AG04450 (cell line): Measurements from ENCODE around the gene ERC1. TPM values are rescaled to one million over a fixed set of nuclear protein-coding genes. Genes with fewer than 3 reads are reported as not detected.

Experiments used
- CTCF ChIA-PET: fragments of 300-600, 350-600 bp; formaldehyde crosslinking; extraction: SDS; loops from one replicate; lab custom pipeline; 2022; ENCODE audit warnings: antibody characterized with exemption, inconsistent platforms; lab: Charles Lee
- POLR2A ChIA-PET: fragments of 350-600 bp; formaldehyde crosslinking; extraction: SDS; loops from one replicate; lab custom pipeline; 2021; ENCODE audit warnings: antibody characterized with exemption, inconsistent platforms; lab: Yijun Ruan, JAX
- DNase-seq: peaks from one replicate; pipeline ENCODE4 v3.0.0-alpha.2; 2011; ENCODE audit warnings: low read depth, low spot score
- H3K27ac ChIP-seq: one replicate; pipeline ENCODE4 v1.5.1; 2012; ENCODE audit warnings: low read depth, low read length, control low read depth
- H3K27me3 ChIP-seq: one replicate; pipeline ENCODE4 v1.6.0; 2012; ENCODE audit warnings: low read length; ENCODE audit not compliant: control insufficient read depth, insufficient read depth
- H3K4me3 ChIP-seq: 2 replicates; pipeline ENCODE4 v1.5.1; 2011; ENCODE audit warnings: mild to moderate bottlenecking, low read depth, low read length, control low read depth
- H3K9me3 ChIP-seq: 2 replicates; pipeline ENCODE4 v1.5.1; 2012; ENCODE audit warnings: low read length; ENCODE audit not compliant: control insufficient read depth, insufficient read depth
- CTCF ChIP-seq: IDR thresholded peaks from 2 replicates; pipeline ENCODE4 v1.5.1; 2011; ENCODE audit warnings: low read depth, low read length, control low read depth, inconsistent platforms
- polyA plus RNA-seq: library from polyadenylated mRNA; depleted of rRNA; stranded (reverse); fragments of >200 nt; gene quantifications from 2 replicates; pipeline ENCODE4 v1.2.3, GENCODE V29; 2011

ERC1 gene
- polyA plus RNA-seq, 1 experiment, result 28.6 TPM

- no peak for TF ChIP-seq CTCF
- no peak overlapping the region for H3K4me3 ChIP-seq
- H3K27me3 ChIP-seq, result no peaks in the 10 kb centered on the region
- POLR2A ChIA-PET, result interaction anchor here (0.6 kb wide), 3 partner anchors 106 to 349 kb away, joined by 5 to 6 read pairs (median 5); no protein-coding TSS in a partner anchor
- DNase-seq, result no peak
- no peaks in the 10 kb centered on the region for H3K9me3 ChIP-seq
- CTCF ChIA-PET, result interaction anchor here (0.6 kb wide), 1 partner anchor 179 kb away, joined by 5 read pairs; no protein-coding TSS in a partner anchor
- H3K27ac ChIP-seq, result no peak overlapping the region
Observed at GRCh38 chr12:1297639-1298175, 306.7 kb downstream of the ERC1 start.

- Histone ChIP-seq H3K27me3 (no peaks in the 10 kb centered on the region), H3K27ac (no peak overlapping the region), H3K9me3 (no peaks in the 10 kb centered on the region), H3K4me3 (no peak overlapping the region)
- CTCF ChIA-PET, result interaction anchor here (0.6 to 2.4 kb wide), 2 partner anchors 108 to 182 kb away, joined by 4 to 10 read pairs; no protein-coding TSS in a partner anchor
- TF ChIP-seq CTCF, result no peak
- POLR2A ChIA-PET, result no interaction called here
- DNase-seq, result no peak
Observed at GRCh38 chr12:1300460-1300859, 309.4 kb downstream of the ERC1 start.

DNA sequence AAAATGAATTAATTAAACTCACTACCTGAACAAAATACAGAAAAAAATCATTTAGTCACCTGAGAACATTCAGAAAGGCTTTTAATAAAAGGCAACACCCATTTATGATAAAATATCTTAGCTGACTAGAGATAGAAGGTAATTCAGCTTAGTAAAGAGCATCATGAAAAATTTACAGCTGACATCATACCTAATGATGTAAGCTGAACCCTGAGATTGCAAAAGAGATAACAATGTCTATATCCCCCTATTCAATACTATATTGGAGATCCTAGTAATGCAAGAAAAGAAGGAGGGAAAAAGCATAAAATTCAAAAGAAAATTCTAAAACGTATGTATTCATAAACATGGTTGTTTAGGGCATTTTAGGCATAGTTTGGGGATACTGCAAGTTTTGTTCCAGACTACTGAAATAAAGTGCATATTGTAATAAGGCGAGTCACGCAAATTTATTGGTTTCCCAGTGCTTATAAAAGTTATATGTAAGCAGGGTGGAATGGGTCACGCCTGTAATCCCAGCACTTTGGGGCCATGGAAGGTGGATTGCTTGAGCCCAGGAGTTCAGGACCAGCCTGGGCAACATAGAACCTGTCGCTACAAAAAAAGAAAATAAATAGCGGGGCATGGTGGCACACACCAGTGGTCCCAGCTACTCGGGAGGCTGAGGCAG, 311.3 kb downstream of the ERC1 start:
- no peak overlapping the region for H3K27ac ChIP-seq
- no peaks in the 10 kb centered on the region for H3K9me3 ChIP-seq
- ChIA-PET POLR2A (no interaction called here), CTCF (interaction anchor here (0.9 to 2.4 kb wide), 2 partner anchors 184 to 281 kb away, joined by 5 to 10 read pairs; no protein-coding TSS in a partner anchor)
- DNase-seq, result no peak
- H3K27me3 ChIP-seq, result no peaks in the 10 kb centered on the region
- no peak overlapping the region for H3K4me3 ChIP-seq
- no peak for TF ChIP-seq CTCF

GRCh38 chr12:1305063-1305434, 314.0 kb downstream of the ERC1 start:
- Histone ChIP-seq H3K27ac (no peak overlapping the region), H3K9me3 (no peaks in the 10 kb centered on the region), H3K27me3 (no peaks in the 10 kb centered on the region), H3K4me3 (no peak overlapping the region)
- no peak for TF ChIP-seq CTCF
- CTCF ChIA-PET, result no interaction called here
- no peak for DNase-seq
- POLR2A ChIA-PET, result no interaction called here

GRCh38 chr12:1305791-1306500, 314.9 kb downstream of the ERC1 start:
- no peak overlapping the region for H3K27ac ChIP-seq
- H3K9me3 ChIP-seq, result no peaks in the 10 kb centered on the region
- CTCF ChIA-PET, result interaction anchor here (0.6 to 1.2 kb wide), 2 partner anchors 9 to 188 kb away, joined by 5 to 6 read pairs; no protein-coding TSS in a partner anchor
- no peak overlapping the region for H3K4me3 ChIP-seq
- POLR2A ChIA-PET, result interaction anchor here (0.6 kb wide), 1 partner anchor 25 kb away, joined by 3 read pairs; no protein-coding TSS in a partner anchor
- no peak for TF ChIP-seq CTCF
- no peaks in the 10 kb centered on the region for H3K27me3 ChIP-seq
- no peak for DNase-seq
